Right kidney (tissue), 1 donor: ENCODE data around the gene TTC16.

ENCODE experiments used
- DNase-seq: peaks from one replicate; pipeline ENCODE4 v3.0.0-alpha.2; 2016

Gene TTC16

GRCh38 chr9:127721391-127721821 is 5.5 kb downstream of the TTC16 start:
- no peak for DNase-seq

- no peak for DNase-seq
These were observed 6.3 kb downstream of the TTC16 start for GRCh38 chr9:127722055-127722745.

DNA sequence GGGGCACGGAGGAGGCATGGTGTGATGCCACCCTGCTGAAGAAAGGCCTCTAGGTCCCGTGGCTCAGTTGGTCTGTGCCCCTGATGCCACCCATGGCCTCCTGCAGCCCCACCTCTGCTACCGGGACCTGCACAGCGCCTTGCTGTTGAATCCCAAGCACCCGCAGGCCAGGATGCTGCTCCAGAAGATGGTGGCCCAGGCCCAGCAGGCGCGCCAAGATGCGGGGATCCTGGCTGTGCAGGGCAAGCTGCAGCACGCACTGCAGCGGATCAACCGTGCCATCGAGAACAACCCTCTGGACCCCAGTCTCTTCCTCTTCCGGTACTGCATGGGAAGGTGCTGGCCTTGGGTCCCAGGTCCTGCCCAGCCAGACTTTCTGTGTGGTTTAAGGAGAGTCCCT is 7.1 kb downstream of the TTC16 start:
- DNase-seq, result no peak

GRCh38 chr9:127723444-127723843 is 7.6 kb downstream of the TTC16 start:
- no peak for DNase-seq

GRCh38 chr9:127724012-127724411 is 8.1 kb downstream of the TTC16 start:
- no peak for DNase-seq

GRCh38 chr9:127726871-127727270 is 11.0 kb downstream of the TTC16 start:
- DNase-seq, result no peak

- DNase-seq, result no peak
These were observed 12.9 kb downstream of the TTC16 start for GRCh38 chr9:127728808-127729207.

- no peak for DNase-seq
These were observed 13.8 kb downstream of the TTC16 start for GRCh38 chr9:127729522-127730256.

DNA sequence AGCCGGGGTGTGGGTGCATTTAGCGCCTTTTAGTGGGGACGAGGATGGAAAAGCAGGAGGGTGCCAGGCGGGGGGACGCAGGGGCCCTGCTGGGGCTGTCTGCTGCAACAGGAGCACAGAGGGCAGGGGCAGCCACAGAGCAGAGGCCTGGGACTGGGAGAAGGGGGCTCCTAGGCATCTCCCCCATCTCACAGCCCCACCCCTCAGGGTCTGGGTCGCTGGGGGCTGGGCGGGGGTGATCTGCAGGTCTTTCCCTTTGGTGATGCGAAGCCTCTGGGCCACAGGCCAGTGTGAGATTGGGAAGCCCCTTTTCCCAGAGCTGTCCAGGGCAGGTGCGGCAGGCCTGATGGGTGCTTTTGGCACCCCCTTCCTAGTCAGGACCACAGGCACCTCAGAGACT is 14.4 kb downstream of the TTC16 start:
- DNase-seq, result no peak

GRCh38 chr9:127730799-127731410 is 15.0 kb downstream of the TTC16 start:
- DNase-seq, result no peak

DNA sequence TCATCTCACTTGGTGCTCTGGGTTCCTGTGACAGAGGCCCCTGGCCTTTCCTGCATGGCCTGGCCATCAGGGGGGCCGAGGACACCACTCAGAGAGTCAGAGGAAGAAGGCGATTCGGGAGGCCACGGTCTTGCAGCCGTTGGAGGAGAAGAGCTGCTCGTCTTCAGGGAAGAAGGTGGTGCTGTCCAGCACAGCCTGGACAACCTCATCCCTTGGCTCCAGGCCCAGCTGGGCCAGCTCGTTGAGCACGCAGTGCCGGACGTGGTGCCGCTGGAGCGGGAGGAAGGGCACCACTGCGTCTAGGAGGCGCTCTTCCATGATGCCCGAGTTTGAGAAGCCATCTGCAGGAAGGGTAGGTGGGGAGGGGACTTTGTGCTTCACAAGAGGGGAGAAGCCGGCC is 16.1 kb downstream of the TTC16 start:
- DNase-seq, result no peak

DNA sequence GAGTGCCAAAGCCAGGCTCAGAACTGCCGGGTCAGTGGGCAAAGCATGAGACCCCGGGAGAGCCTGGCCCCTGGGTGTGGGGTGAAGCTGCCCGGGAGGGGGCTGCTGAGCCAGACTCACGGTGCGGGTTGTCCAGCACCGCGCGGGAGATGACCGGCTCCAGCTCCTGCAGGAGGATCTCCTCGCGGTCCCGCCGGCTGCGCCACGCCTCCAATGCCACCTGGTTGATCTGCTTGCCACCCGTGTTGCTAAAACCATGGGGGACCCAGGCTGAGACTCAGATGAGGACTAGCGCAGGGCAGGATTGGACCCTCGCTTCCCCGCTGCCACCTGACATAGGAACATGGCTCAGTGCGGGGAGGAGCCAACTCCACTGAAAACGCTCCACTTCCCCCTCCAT is 16.6 kb downstream of the TTC16 start:
- no peak for DNase-seq

DNA sequence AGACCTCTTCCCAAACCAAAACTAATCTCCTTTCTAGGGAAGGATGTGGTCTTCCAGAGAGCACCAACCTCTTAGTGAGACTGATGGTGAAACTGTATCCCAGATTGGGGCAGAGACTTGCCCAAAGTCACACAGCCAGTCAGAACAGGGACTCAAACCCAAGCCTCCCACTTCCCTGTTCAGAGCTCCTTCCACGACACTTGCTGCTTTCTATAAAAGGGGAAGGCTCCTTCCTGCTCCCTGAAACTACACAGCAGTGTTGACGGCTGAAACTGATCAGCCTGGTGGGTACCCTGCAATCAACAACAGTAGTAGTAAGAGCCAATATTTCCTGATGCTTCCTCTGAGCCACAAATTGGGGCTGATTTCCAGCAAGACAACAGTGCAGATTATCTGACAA is 17.7 kb downstream of the TTC16 start:
- no peak for DNase-seq

GRCh38 chr9:127734247-127734746 is 18.4 kb downstream of the TTC16 start:
- DNase-seq, result no peak

DNA sequence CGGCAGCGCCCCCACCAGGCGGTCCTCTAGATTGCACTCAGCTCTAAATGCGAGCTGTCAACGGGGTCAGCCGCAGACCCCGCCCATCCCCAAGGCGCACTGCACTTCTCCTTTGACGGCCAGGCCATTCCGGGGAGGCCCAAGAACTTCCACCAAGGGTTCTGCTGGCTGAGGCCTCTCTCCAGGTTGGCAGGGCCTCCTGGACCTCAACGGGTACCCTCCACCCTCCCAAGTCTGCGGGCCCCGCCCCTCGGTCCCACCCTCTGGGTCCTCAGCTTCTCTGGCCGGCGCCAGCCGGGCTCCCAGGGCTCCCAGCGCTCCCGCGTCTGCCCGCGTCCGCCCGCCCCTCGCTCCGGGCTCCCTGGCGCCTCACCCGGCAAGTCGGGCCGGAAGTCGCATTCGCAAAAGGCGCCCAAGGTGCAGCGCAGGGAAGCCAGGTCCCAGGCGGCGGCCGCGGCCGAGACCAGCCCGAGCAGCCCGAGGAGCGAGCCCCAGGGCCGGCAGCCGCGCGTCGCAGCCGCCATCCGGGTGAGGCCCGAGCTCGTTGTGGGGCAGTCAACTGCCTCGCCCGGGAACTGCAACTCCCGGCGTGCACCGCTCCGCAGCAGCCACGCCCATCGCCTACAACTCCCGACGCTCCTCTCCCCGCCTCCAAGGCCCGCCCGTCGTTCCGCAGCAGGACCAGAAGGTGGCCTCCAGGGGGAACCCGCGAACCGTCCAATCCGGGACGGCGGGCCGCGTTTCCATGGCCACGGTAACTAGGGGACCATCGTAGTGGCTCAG is 19.1 kb downstream of the TTC16 start, which contains the start of gene TOR2A:
Gene TOR2A, minus strand, starts transcription at position 548 of the 783 bp plus-strand sequence. Its CDS starts 24 bp downstream, at position 524.
- DNase-seq, result peak; percentile 100

DNA sequence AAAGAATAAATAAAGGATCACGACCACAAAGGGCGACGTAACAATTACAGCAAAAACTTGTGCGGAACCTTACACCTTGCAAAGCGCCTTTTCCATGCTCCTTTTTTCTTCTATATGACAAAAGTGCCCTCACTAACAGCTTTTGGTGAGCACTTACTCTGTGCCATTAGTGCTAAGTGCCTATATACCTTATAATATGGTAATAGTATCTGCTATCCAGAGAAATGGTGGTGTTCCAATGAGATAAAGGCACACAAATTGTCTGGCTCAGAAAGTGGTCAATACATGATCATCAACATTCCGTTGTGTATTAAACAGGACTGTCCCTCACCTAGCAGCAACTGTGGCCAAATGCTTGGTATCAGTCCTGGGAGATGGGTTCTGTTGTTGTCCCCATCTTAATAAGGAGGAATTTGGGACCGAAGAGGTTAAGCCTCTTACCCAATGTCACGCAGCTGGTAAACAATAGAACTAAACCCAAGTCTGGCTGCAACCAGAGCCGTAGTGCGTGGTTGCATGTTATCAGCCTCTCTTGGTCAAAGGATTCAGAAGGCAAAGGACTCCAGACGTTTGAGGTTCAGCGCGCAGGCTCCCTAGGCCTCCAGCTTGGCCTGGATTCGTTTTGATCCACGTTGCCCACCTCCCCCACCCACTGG is 19.8 kb downstream of the TTC16 start:
- no peak for DNase-seq

DNA sequence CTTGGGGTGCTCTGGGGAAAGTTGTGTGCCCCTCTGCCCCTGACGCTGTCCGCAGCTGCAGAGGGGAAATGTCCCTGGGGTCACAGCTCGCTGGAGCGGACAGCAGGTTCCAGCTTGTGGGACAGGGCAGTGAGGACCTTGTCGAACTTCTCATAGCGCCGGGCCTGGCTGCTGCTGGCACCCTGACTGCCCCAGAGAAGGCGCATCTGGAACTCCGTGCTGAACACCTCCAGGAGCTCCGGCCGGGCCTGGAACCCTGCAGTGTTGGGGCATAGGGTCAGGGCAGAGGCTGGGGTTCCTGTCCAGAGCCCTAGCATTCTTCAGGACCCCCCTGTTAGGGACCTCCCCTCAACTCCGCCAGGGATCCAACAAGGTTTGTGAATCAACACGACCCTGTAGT is 22.8 kb downstream of the TTC16 start:
- DNase-seq, result no peak

DNA sequence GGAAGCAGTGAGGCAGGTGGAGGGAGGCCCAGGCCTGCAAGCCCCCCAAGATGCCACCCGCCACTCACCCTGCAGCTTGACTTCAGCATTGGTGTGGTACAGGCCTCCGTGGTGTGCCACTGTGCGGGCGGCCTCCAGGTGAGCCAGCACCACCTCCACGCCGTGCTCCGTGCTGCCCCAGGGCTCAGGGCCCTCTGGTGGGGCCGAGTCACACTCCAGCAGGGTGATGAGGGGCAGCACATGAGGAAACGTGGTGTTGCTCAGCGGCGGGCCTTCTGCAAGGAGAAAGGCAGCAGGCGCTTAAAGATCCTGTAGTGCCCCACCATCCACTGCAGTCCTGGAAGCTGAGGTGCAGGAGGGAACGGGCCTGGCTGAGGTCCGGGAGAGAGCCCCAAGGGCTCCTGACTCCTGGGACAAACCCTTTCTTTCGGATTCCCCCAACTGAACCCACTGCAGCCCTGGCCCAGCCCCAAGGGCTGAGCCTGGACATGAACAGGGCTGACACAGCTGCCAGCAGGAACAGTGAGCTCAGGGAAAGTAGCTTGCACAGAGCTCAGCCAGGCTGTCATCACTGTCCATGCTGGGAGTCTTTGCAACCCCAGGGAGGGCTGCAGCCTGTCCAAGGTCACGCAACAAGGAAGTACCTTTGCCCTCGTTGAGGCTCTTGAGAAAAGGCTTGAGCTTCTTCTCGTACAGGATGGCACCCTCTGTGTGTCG is 23.9 kb downstream of the TTC16 start:
- DNase-seq, result no peak

DNA sequence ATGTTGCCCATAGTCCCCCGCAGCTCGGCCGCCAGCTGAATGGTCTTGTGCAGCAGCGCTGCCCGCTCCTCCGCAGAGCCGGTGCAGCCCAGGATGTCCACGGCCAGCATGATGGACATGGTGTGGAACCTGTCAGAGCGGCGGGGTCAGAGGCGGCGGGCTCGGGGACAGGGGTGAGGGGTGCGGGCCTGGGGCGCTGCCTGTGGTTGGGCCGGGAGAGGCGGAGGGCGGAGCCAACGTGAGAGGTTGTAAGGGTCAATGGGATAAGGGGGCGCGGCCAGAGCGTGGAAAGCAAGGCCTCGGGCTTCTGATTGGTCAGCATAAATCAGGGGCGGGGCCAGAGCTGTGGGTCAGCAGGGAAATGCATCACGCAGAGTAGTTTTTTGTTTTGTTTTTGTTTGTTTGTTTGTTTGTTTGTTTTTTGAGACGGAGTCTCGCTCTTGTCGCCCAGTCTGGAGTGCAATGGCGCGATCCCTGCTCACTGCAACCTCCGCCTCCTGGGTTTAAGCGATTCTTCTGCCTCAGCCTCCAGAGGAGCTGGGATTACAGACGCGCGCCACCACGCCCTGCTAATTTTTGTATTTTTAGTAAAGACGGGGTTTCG is 26.1 kb downstream of the TTC16 start:
- DNase-seq, result peak; percentile 80

GRCh38 chr9:127742435-127743088 is 26.7 kb downstream of the TTC16 start:
- DNase-seq, result peak; percentile 84
